Gastroesophageal sphincter (tissue), 3 donors: ENCODE data around the gene PERCC1.

Source experiments
- CTCF ChIP-seq, 4 experiments: fragments of 200-600 bp in 2 of 4; fragments of 450-650 bp in 2 of 4; sonication (generic) in 1 of 4; IDR thresholded peaks; one replicate each; pipeline ENCODE4 v1.5.1; 2017 to 2019; ENCODE audit warnings: antibody characterized with exemption in 4 of 4, mild to moderate bottlenecking in 2 of 4, moderate library complexity in 2 of 4
- EP300 ChIP-seq: sonication (generic); formaldehyde crosslinking; IDR thresholded peaks from one replicate; pipeline ENCODE4 v1.6.1; 2017; ENCODE audit warnings: antibody characterized with exemption, mild to moderate bottlenecking
- POLR2A ChIP-seq, 2 donors: fragments of 450-650 bp; IDR thresholded peaks; one replicate each; pipeline ENCODE4 v1.6.1; 2017; ENCODE audit warnings: antibody characterized with exemption in 2 of 2, mild to moderate bottlenecking in 2 of 2, moderate library complexity in 1 of 2
- POLR2AphosphoS5 ChIP-seq: sonication (generic); formaldehyde crosslinking; IDR thresholded peaks from one replicate; pipeline ENCODE4 v1.6.1; 2017; ENCODE audit warnings: antibody characterized with exemption

- TF ChIP-seq CTCF (IDR thresholded peaks at IDR 0.05) (no peak), POLR2A (IDR thresholded peaks at IDR 0.05) (no peak), POLR2AphosphoS5 (no peak), EP300 (no peak)
These were observed 14.8 kb downstream of the PERCC1 start for GRCh38 chr16:1445518-1446203.
